CD4-positive, alpha-beta T cell (primary cell): ENCODE measurements around the gene OBP2A. TPM values are rescaled to one million over a fixed set of nuclear protein-coding genes. Genes with fewer than 3 reads are reported as not detected.

Experiments
- ATAC-seq: fragments of 200-7000 bp; cut with Tn5 transposase; one replicate; pipeline ENCODE4 v1.10.0; 2022; ENCODE audit warnings: mild to moderate bottlenecking; ENCODE audit not compliant: poor library complexity
- CTCF ChIA-PET: fragments of 350-600 bp; sonication (Branson Sonifier 250); formaldehyde crosslinking; loops from one replicate; lab custom pipeline; 2021; ENCODE audit warnings: antibody characterized with exemption, inconsistent platforms; lab: Charles Lee
- POLR2A ChIA-PET: fragments of 350-600 bp; sonication (Branson Sonifier 250); formaldehyde crosslinking; loops from one replicate; lab custom pipeline; 2021; ENCODE audit warnings: antibody characterized with exemption, inconsistent platforms; lab: Charles Lee
- DNase-seq, 14 experiments: peaks; one replicate each; pipeline ENCODE4 v3.0.0-alpha.2; 2013 to 2020; ENCODE audit warnings: mixed read lengths in 2 of 14
- H3K27ac ChIP-seq, 2 donors: one replicate each; pipeline versions ENCODE4 v1.5.1 to v1.7.0; 2013; ENCODE audit warnings: low read length in 2 of 2, low read depth in 1 of 2, mild to moderate bottlenecking in 1 of 2
- H3K27me3 ChIP-seq, 2 experiments: 1 replicate in 1 of 2; 2 replicates in 1 of 2; pipeline versions ENCODE4 v1.6.1 to v1.7.0; 2013; ENCODE audit warnings: low read length in 2 of 2, control low read depth in 1 of 2, mild to moderate bottlenecking in 1 of 2, moderate library complexity in 1 of 2; ENCODE audit not compliant: insufficient read depth in 2 of 2, control insufficient read depth in 1 of 2
- H3K36me3 ChIP-seq: one replicate; pipeline ENCODE4 v1.6.1; 2013; ENCODE audit warnings: low read length, control low read depth; ENCODE audit not compliant: insufficient read depth
- H3K4me1 ChIP-seq: one replicate; pipeline ENCODE4 v1.6.1; 2013; ENCODE audit warnings: low read length, control low read depth; ENCODE audit not compliant: insufficient read depth
- H3K4me3 ChIP-seq: one replicate; pipeline ENCODE4 v1.5.1; 2013; ENCODE audit warnings: mild to moderate bottlenecking, low read length, moderate library complexity
- H3K9me3 ChIP-seq, 2 experiments: 1 replicate in 1 of 2; 2 replicates in 1 of 2; pipeline versions ENCODE4 v1.6.1 to v1.7.0; 2013; ENCODE audit warnings: low read length in 2 of 2, mild to moderate bottlenecking in 2 of 2, control low read depth in 1 of 2, moderate library complexity in 1 of 2; ENCODE audit not compliant: control insufficient read depth in 1 of 2, insufficient read depth in 1 of 2
- H3K27ac Mint-ChIP-seq: one replicate; pipeline ENCODE4 v1.8.0; 2020; ENCODE audit warnings: mixed read lengths
- H3K27me3 Mint-ChIP-seq: one replicate; pipeline ENCODE4 v1.8.0; 2021; ENCODE audit warnings: mixed read lengths
- H3K36me3 Mint-ChIP-seq: one replicate; pipeline ENCODE4 v1.8.0; 2021; ENCODE audit warnings: low read depth, mixed read lengths
- H3K4me1 Mint-ChIP-seq: one replicate; pipeline ENCODE4 v1.8.0; 2021; ENCODE audit warnings: low read depth, mixed read lengths
- H3K4me3 Mint-ChIP-seq: one replicate; pipeline ENCODE4 v1.8.0; 2020; ENCODE audit warnings: mild to moderate bottlenecking, mixed read lengths
- H3K9me3 Mint-ChIP-seq: one replicate; pipeline ENCODE4 v1.8.0; 2020; ENCODE audit warnings: mixed read lengths
- intact Hi-C, 2 experiments: fragments of 100-400 bp; cut with DNase I in 1 of 2; cut with micrococcal nuclease in 1 of 2; formaldehyde crosslinking; loops; one replicate each; pipeline versions ENCODE4 v1.15.1 to v1.9.0; 2023 to 2025; cut with DNase I, micrococcal nuclease
- total RNA-seq, 174 experiments: library from RNA in 2 of 174; stranded (reverse) in 2 of 174; gene quantifications; one replicate each; pipeline ENCODE4 v1.2.3 and lab custom pipeline; 2021 to 2026
- TF ChIP-seq, protein P1 (sequence below): fragments of 200-600 bp; IDR thresholded peaks from one replicate; pipeline ENCODE4 v1.8.0; 2022; ENCODE audit warnings: antibody characterized with exemption, mild to moderate bottlenecking

The OBP2A gene
- total RNA-seq, 2 experiments from 2014 or later, result not detected

DNA sequence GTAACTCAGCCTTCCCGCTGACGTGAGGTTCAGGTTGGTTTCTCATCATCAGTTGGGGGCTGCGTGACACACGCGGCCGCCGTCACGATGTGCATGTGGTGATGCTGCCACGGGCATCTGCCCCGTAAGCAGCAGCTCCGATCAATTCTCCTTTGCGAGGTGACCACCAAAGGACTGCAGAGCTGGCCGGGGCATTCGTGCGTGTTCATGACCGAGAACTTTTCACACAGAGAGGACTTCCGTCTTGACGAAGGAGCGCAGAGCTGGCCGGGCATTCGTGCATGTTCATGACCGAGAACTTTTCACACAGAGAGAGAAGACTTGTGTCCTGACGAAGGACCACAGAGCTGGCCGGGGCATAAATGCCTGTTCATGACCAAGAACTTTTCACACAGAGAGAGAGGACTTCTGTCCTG is 28.5 kb upstream of the OBP2A start:
- H3K27ac ChIP-seq, result no peak overlapping the region
- CTCF ChIA-PET, result no interaction called here
- peaks cover 2 to 5% of the 10 kb centered on the region in 2 experiments for H3K27me3 ChIP-seq
- H3K4me1 ChIP-seq, result peaks cover 4% of the 10 kb centered on the region
- POLR2A ChIA-PET, result no interaction called here
- H3K4me3 ChIP-seq, result no peak overlapping the region
- intact Hi-C loops, result no loop called here
- Mint-ChIP-seq H3K27ac (no peak overlapping the region), H3K36me3 (no peaks in the 10 kb centered on the region), H3K9me3 (no peaks in the 10 kb centered on the region), H3K4me3 (no peak overlapping the region), H3K27me3 (peaks cover 14% of the 10 kb centered on the region), H3K4me1 (no peaks in the 10 kb centered on the region)
- no peak for ATAC-seq
- DNase-seq, result no peak
- TF ChIP-seq, protein P1, sequence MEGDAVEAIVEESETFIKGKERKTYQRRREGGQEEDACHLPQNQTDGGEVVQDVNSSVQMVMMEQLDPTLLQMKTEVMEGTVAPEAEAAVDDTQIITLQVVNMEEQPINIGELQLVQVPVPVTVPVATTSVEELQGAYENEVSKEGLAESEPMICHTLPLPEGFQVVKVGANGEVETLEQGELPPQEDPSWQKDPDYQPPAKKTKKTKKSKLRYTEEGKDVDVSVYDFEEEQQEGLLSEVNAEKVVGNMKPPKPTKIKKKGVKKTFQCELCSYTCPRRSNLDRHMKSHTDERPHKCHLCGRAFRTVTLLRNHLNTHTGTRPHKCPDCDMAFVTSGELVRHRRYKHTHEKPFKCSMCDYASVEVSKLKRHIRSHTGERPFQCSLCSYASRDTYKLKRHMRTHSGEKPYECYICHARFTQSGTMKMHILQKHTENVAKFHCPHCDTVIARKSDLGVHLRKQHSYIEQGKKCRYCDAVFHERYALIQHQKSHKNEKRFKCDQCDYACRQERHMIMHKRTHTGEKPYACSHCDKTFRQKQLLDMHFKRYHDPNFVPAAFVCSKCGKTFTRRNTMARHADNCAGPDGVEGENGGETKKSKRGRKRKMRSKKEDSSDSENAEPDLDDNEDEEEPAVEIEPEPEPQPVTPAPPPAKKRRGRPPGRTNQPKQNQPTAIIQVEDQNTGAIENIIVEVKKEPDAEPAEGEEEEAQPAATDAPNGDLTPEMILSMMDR, result no peak
- H3K9me3 ChIP-seq, result no peaks in the 10 kb centered on the region
- H3K36me3 ChIP-seq, result no peaks in the 10 kb centered on the region

DNA sequence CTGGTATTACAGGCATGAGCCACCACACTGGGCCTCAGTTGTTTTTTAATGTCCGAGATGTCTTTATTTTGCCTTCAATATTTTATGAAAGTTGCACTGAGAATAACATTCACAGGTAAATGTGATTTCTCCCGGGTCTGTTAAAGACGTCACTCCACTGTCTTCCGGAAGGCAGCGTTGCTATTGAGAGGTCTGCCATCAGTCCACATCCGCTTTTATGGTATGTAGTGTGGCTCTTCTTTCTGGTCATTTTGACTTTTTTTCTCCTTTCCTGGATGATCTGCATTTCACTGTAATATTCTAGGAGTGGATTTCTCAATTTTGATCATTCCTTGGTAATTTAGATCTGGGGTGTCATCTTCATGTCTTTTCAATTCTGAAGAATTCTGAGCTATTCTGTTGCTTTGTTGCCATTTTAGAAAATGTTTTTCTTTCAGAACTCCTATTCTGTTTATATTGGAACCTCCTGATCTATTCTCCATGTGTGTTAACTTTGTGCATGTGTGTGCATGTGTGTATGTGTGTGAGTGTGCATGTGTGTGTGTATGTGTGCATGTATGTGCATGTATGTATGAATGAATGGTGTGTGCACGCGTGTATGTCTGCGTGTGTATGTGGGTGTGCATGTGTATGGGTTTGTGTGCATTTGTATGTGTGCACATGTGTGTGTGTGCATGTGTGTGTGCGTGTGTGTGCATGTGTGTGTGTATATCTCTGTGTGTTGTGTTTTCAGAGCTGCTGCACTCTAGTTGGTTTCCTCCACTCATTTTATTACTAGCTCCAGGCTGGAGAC is 26.6 kb upstream of the OBP2A start:
- H3K36me3 Mint-ChIP-seq, result no peaks in the 10 kb centered on the region

GRCh38 chr9:135520916-135521607 is 24.9 kb upstream of the OBP2A start, which contains the start of gene LCN1:
LCN1 (plus strand) TSS chr9:135521440; CDS start chr9:135521498, 58 bp downstream.
- Mint-ChIP-seq H3K4me3 (no peak within 1 kb of the TSS), H3K27ac (no peak within 1 kb of the TSS), H3K9me3 (no peaks in the 10 kb centered on the region), H3K4me1 (no peaks in the 10 kb centered on the region), H3K36me3 (no peaks in the 10 kb centered on the region), H3K27me3 (peaks cover 14% of the 10 kb centered on the region)
- intact Hi-C loops, result no loop called here
- Histone ChIP-seq H3K4me1 (peaks cover 4% of the 10 kb centered on the region), H3K27ac (no peak within 1 kb of the TSS), H3K36me3 (no peaks in the 10 kb centered on the region), H3K9me3 (no peaks in the 10 kb centered on the region), H3K4me3 (no peak within 1 kb of the TSS), H3K27me3 (peaks cover 2 to 5% of the 10 kb centered on the region in 2 experiments)
- ATAC-seq (no peak), DNase-seq (no peak)
- POLR2A ChIA-PET, result no interaction called here
- TF ChIP-seq, protein P1, result no peak
- CTCF ChIA-PET, result no interaction called here

More for the DNA sequence above, 26.6 kb upstream of the OBP2A start:
- ChIA-PET POLR2A (no interaction called here), CTCF (interaction anchor here (0.6 kb wide), 1 partner anchor 20 kb away, joined by 3 read pairs; no protein-coding TSS in a partner anchor)
- TF ChIP-seq, protein P1, result no peak
- ATAC-seq (no peak), DNase-seq (no peak)
- no peak overlapping the region for H3K4me3 Mint-ChIP-seq
- Histone ChIP-seq H3K27me3 (peaks cover 4 to 5% of the 10 kb centered on the region in 2 experiments), H3K36me3 (no peaks in the 10 kb centered on the region), H3K27ac (no peak overlapping the region), H3K9me3 (no peaks in the 10 kb centered on the region), H3K4me1 (peaks cover 4% of the 10 kb centered on the region), H3K4me3 (no peak overlapping the region)
- H3K27me3 Mint-ChIP-seq, result peaks cover 14% of the 10 kb centered on the region
- H3K27ac Mint-ChIP-seq, result no peak overlapping the region
- H3K9me3 Mint-ChIP-seq, result no peaks in the 10 kb centered on the region
- H3K4me1 Mint-ChIP-seq, result no peaks in the 10 kb centered on the region
- intact Hi-C loops, result no loop called here
